ENCODE measurements around the gene DCBLD2.
A peak's percentile ranks its signal among the peaks of the same experiment; 100 is the strongest.

DNA sequence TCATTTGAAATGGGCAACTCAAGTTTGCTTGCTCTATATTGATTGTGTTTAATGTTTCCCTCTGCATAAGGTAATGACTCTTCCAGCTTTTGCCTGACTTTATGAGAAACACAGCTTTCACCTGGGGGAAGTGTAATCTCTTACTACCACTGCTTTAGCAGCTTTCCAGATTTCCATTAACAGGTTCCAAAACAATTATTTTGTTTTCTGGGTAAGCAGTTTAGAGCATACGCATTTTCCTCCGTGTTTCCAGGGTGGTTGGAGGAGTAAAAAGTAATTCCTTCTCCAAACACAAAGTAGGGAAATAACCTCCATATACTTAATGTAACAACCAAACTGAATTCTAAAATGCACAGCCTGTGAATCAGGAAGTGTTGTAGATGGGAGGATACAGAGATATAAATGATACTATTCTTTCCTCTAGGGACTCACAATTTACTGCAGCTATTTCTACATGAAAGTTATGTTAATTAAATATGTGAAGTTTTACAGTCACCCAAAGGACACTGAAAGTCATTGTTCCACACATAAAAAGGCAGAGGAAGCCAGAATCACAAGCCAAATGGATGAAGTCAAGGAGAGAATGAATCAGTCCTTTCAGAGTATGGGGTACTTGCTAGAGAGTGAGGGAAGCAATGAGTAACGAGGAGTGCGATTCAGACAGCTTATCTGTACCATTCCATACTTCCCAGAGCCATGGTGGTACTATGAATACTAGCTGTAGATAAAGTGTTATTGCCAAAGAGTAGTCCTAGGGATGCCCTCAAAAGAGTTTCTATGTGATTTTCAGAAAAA lies 121.8 kb downstream of the DCBLD2 start:
- TF ChIP-seq POLR2A (IDR thresholded peaks at IDR 0.05; ENCODE audit: low read depth, low read length) (no peak), CTCF (conservative IDR thresholded peaks at IDR 0.05; ENCODE audit: low read depth, low read length) (no peak), CEBPB (IDR thresholded peaks at IDR 0.05; ENCODE audit: low read depth, low read length) (0 out of 2 replicates have a peak, but pooled peaks have one; percentile 7), SMC3 (IDR thresholded peaks at IDR 0.05; ENCODE audit: low read depth, low read length) (no peak), RFX5 (IDR thresholded peaks at IDR 0.05; ENCODE audit: low read depth, low read length) (no peak), FOS (IDR thresholded peaks at IDR 0.05; ENCODE audit: low read depth, low read length) (no peak), RAD21 (IDR thresholded peaks at IDR 0.05; ENCODE audit: low read length) (no peak), MAFK (IDR thresholded peaks at IDR 0.05; ENCODE audit: low read depth, low read length) (no peak), MAZ (IDR thresholded peaks at IDR 0.05; ENCODE audit: borderline replicate concordance, low read depth, low read length) (no peak), USF2 (IDR thresholded peaks at IDR 0.05; ENCODE audit: low read depth, low read length) (no peak), MXI1 (IDR thresholded peaks at IDR 0.05; ENCODE audit: borderline replicate concordance, low read depth, low read length) (no peak), RCOR1 (IDR thresholded peaks at IDR 0.05; ENCODE audit: insufficient replicate concordance, low read length) (no peak), CHD1 (IDR thresholded peaks at IDR 0.05; ENCODE audit: low read depth, low read length) (no peak), BHLHE40 (IDR thresholded peaks at IDR 0.05; ENCODE audit: low read depth, low read length) (no peak)
